ENCODE measurements around the gene ADAMTSL4.
A peak's percentile ranks its signal among the peaks of the same experiment; 100 is the strongest.

ADAMTSL4 gene

GRCh38 chr1:150577557-150578271 is 28.5 kb downstream of the ADAMTSL4 start:
- peak; percentile 56; the same call in 1 of the 2 replicates for TF ChIP-seq TOX (CRISPR knock-in tag; IDR thresholded peaks at IDR 0.05; ENCODE audit: borderline replicate concordance)
- 0 out of 2 replicates have a peak, but pooled peaks have one; percentile 24 for TF ChIP-seq CSRNP3 (CRISPR knock-in tag; IDR thresholded peaks at IDR 0.05)
- TF ChIP-seq TSHZ2 (CRISPR knock-in tag; IDR thresholded peaks at IDR 0.05): no peak
- TF ChIP-seq ZFP30 (CRISPR knock-in tag; IDR thresholded peaks at IDR 0.05): no peak
- ATAC-seq: no peak

- TF ChIP-seq TOX (CRISPR knock-in tag; IDR thresholded peaks at IDR 0.05; ENCODE audit: borderline replicate concordance) (no peak), PPARA (CRISPR knock-in tag; IDR thresholded peaks at IDR 0.05; ENCODE audit: borderline replicate concordance) (no peak), ESRRG (CRISPR knock-in tag; IDR thresholded peaks at IDR 0.05) (peak; percentile 70; the same call in 1 of the 2 replicates), ZFP30 (CRISPR knock-in tag; IDR thresholded peaks at IDR 0.05) (no peak), ZNF565 (CRISPR knock-in tag; conservative IDR thresholded peaks at IDR 0.05; ENCODE audit: low read depth) (no peak), CREB5 (CRISPR knock-in tag; IDR thresholded peaks at IDR 0.05; ENCODE audit: low read depth) (peak; percentile 69; the same call in 1 of the 2 replicates), BACH2 (CRISPR knock-in tag; IDR thresholded peaks at IDR 0.05; ENCODE audit: borderline replicate concordance) (no peak)
- ATAC-seq: peak; percentile 35
These were observed 29.3 kb downstream of the ADAMTSL4 start for GRCh38 chr1:150578272-150579109.

- TF ChIP-seq ESRRG (CRISPR knock-in tag; IDR thresholded peaks at IDR 0.05) (peak; percentile 40; the same call in 1 of the 2 replicates), RARB (CRISPR knock-in tag; IDR thresholded peaks at IDR 0.05) (peak; percentile 98), ZFP30 (CRISPR knock-in tag; IDR thresholded peaks at IDR 0.05) (no peak), ARNTL (CRISPR knock-in tag; IDR thresholded peaks at IDR 0.05; ENCODE audit: borderline replicate concordance, low read depth) (0 out of 2 replicates have a peak, but pooled peaks have one; percentile 58), ZC3H10 (CRISPR knock-in tag; IDR thresholded peaks at IDR 0.05) (peak; percentile 40; the same call in 1 of the 2 replicates), ZNF565 (CRISPR knock-in tag; conservative IDR thresholded peaks at IDR 0.05; ENCODE audit: low read depth) (no peak), ZNF8 (CRISPR knock-in tag; IDR thresholded peaks at IDR 0.05) (no peak), PATZ1 (CRISPR knock-in tag; IDR thresholded peaks at IDR 0.05; ENCODE audit: borderline replicate concordance) (peak; percentile 98), POU6F1 (CRISPR knock-in tag; IDR thresholded peaks at IDR 0.05; ENCODE audit: borderline replicate concordance, low read depth) (peak; percentile 75; the same call in 1 of the 2 replicates), TOX (CRISPR knock-in tag; IDR thresholded peaks at IDR 0.05; ENCODE audit: borderline replicate concordance) (peak; percentile 88)
- peak; percentile 87 for ATAC-seq
These were observed 30.1 kb downstream of the ADAMTSL4 start, which contains the start of gene MCL1 for GRCh38 chr1:150579110-150579944. Gene MCL1 (minus strand): TSS chr1:150579610. CDS start chr1:150579530, 80 bp downstream.

Measured in SK-N-SH treated with all-trans-retinoic acid at 6 μM for 48 hours (cell line).